Esophagus squamous epithelium (tissue), 4 donors: ENCODE measurements around the gene ATL1.

Experiments
- POLR2A ChIP-seq, 4 donors: fragments of 450-650 bp; IDR thresholded peaks; one replicate each; pipeline ENCODE4 v1.6.1; 2017; ENCODE audit warnings: antibody characterized with exemption in 4 of 4, mild to moderate bottlenecking in 4 of 4, moderate library complexity in 3 of 4
- TF ChIP-seq, protein P1 (sequence below), 6 experiments: fragments of 450-650 bp in 4 of 6; fragments of 200-600 bp in 2 of 6; sonication (generic) in 2 of 6; IDR thresholded peaks; one replicate each; pipeline ENCODE4 v1.5.1; 2016 to 2019; ENCODE audit warnings: antibody characterized with exemption in 6 of 6, mild to moderate bottlenecking in 4 of 6, moderate library complexity in 4 of 6

DNA sequence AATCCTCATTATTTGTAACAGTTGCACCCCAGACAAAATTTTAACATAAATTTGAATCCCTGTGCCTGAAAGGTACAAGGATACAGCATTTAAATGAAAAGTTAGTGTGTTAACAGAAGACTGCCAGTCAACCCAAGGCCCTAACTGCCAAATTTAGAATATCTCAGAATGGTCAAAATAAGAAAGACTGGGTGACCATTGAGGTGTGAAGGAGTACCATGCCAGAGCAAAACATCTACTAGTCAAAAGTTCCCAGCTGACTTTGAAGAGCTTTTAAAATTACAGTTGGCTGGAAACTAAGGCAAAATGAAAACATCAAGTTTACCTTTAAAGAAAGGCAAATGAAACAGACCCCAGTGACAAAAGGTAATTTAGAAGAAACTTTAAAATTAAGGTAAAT lies 89.7 kb downstream of the ATL1 start:
- TF ChIP-seq, protein P1, sequence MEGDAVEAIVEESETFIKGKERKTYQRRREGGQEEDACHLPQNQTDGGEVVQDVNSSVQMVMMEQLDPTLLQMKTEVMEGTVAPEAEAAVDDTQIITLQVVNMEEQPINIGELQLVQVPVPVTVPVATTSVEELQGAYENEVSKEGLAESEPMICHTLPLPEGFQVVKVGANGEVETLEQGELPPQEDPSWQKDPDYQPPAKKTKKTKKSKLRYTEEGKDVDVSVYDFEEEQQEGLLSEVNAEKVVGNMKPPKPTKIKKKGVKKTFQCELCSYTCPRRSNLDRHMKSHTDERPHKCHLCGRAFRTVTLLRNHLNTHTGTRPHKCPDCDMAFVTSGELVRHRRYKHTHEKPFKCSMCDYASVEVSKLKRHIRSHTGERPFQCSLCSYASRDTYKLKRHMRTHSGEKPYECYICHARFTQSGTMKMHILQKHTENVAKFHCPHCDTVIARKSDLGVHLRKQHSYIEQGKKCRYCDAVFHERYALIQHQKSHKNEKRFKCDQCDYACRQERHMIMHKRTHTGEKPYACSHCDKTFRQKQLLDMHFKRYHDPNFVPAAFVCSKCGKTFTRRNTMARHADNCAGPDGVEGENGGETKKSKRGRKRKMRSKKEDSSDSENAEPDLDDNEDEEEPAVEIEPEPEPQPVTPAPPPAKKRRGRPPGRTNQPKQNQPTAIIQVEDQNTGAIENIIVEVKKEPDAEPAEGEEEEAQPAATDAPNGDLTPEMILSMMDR (IDR thresholded peaks at IDR 0.05), result no peak
- no peak for TF ChIP-seq POLR2A (IDR thresholded peaks at IDR 0.05)
